Endodermal cell (in vitro differentiated cells): Measurements from ENCODE around the gene RPS21. TPM values are rescaled to one million over a fixed set of nuclear protein-coding genes. Genes with fewer than 3 reads are reported as not detected.

ENCODE experiments used
- DNase-seq: peaks from one replicate; pipeline ENCODE4 v3.0.0-alpha.2; 2017
- H3K27ac ChIP-seq: 2 replicates; pipeline ENCODE4 v1.5.1; 2013; ENCODE audit warnings: mild to moderate bottlenecking, low read depth, low read length, moderate library complexity
- H3K27me3 ChIP-seq: 2 replicates; pipeline ENCODE4 v1.6.1; 2013; ENCODE audit warnings: mild to moderate bottlenecking, low read length, moderate library complexity; ENCODE audit not compliant: insufficient read depth, control insufficient read depth, poor library complexity, severe bottlenecking
- H3K36me3 ChIP-seq: 2 replicates; pipeline ENCODE4 v1.7.0; 2013; ENCODE audit warnings: mild to moderate bottlenecking, low read length, moderate library complexity; ENCODE audit not compliant: control insufficient read depth, insufficient read depth
- H3K4me1 ChIP-seq: one replicate; pipeline ENCODE4 v1.7.0; 2013; ENCODE audit warnings: low read length; ENCODE audit not compliant: control insufficient read depth, insufficient read depth
- H3K4me3 ChIP-seq: 2 replicates; pipeline ENCODE4 v1.5.1; 2013; ENCODE audit warnings: mild to moderate bottlenecking, low read length, moderate library complexity
- H3K9ac ChIP-seq: 2 replicates; pipeline ENCODE4 v1.6.1; 2013; ENCODE audit warnings: mild to moderate bottlenecking, low read length, moderate library complexity; ENCODE audit not compliant: poor library complexity, severe bottlenecking; ENCODE audit errors: extremely low read depth
- H3K9me3 ChIP-seq: 2 replicates; pipeline ENCODE4 v1.6.1; 2013; ENCODE audit warnings: mild to moderate bottlenecking, low read length, moderate library complexity; ENCODE audit not compliant: control insufficient read depth
- H3K27ac Mint-ChIP-seq: 2 replicates; pipeline ENCODE4 v1.8.0; 2020; ENCODE audit warnings: mixed read lengths
- H3K27me3 Mint-ChIP-seq: 2 replicates; pipeline ENCODE4 v1.8.0; 2021; ENCODE audit warnings: mild to moderate bottlenecking, mixed read lengths; ENCODE audit not compliant: insufficient read depth
- H3K36me3 Mint-ChIP-seq: 2 replicates; pipeline ENCODE4 v1.8.0; 2020; ENCODE audit warnings: low read depth, mixed read lengths
- H3K4me1 Mint-ChIP-seq: 2 replicates; pipeline ENCODE4 v1.8.0; 2020; ENCODE audit warnings: mixed read lengths
- H3K4me3 Mint-ChIP-seq: 2 replicates; pipeline ENCODE4 v1.8.0; 2020; ENCODE audit warnings: mild to moderate bottlenecking, moderate library complexity, mixed read lengths
- H3K9me3 Mint-ChIP-seq: 2 replicates; pipeline ENCODE4 v1.8.0; 2020; ENCODE audit warnings: mild to moderate bottlenecking, mixed read lengths
- CTCF ChIP-seq: fragments of 200-600 bp; sonication (generic); conservative IDR thresholded peaks from 2 replicates; pipeline ENCODE4 v1.5.0; 2021; ENCODE audit warnings: antibody characterized with exemption, mild to moderate bottlenecking
- whole genome bisulfite sequencing, 2 experiments: methylation state at CpG; one replicate each; pipeline versions ENCODE4 v1.1.5 to v1.1.7; 2013; ENCODE audit warnings: missing lambda C conversion rate in 2 of 2, mixed read lengths in 1 of 2; ENCODE audit not compliant: insufficient coverage in 1 of 2, insufficient read length in 1 of 2; 5-methylcytosine and 5-hydroxymethylcytosine counted together
- total RNA-seq, 2 donors: library from RNA; stranded (reverse); fragmentation: NEBNext Ultra II Directional in 1 of 2; extraction: Animal tissue kit (Norgen Biotek cat#: 25700) in 1 of 2; gene quantifications; 2 replicates in 1 of 2; 3 replicates in 1 of 2; pipeline ENCODE4 v1.2.1, GENCODE V29; 2021

Gene RPS21
- total RNA-seq, 2 donors from 2014 or later = 1,288 to 1,382 TPM

- TF ChIP-seq CTCF = no peak
- Mint-ChIP-seq H3K27me3 (no peaks in the 10 kb centered on the region), H3K36me3 (peaks cover 3% of the 10 kb centered on the region), H3K4me1 (peaks cover 26% of the 10 kb centered on the region), H3K4me3 (no peak overlapping the region), H3K27ac (no peak overlapping the region), H3K9me3 (no peaks in the 10 kb centered on the region)
- no peaks in the 10 kb centered on the region for H3K27me3 ChIP-seq
- H3K9me3 ChIP-seq = no peaks in the 10 kb centered on the region
- DNase-seq = peak; percentile 47
- 92 to 94% methylated on average over 11 to 25 of the region's 25 CpGs for WGBS, 2 experiments
- no peak overlapping the region for H3K4me3 ChIP-seq
- H3K27ac ChIP-seq = no peak overlapping the region
- peaks cover 30% of the 10 kb centered on the region for H3K36me3 ChIP-seq
- no peak overlapping the region for H3K9ac ChIP-seq
- peaks cover 45% of the 10 kb centered on the region for H3K4me1 ChIP-seq
These were observed 27.3 kb upstream of the RPS21 start for GRCh38 chr20:62359491-62360121.

- no peak for TF ChIP-seq CTCF
- H3K4me3 Mint-ChIP-seq = peak overlapping the region; percentile 17
- H3K9ac ChIP-seq = peak overlapping the region; percentile 82
- H3K36me3 Mint-ChIP-seq = peaks cover 3% of the 10 kb centered on the region
- no peaks in the 10 kb centered on the region for H3K27me3 ChIP-seq
- H3K27me3 Mint-ChIP-seq = no peaks in the 10 kb centered on the region
- peak overlapping the region; percentile 96 for H3K27ac Mint-ChIP-seq
- peak; percentile 87 for DNase-seq
- H3K4me1 Mint-ChIP-seq = peaks cover 27% of the 10 kb centered on the region
- no peaks in the 10 kb centered on the region for H3K9me3 Mint-ChIP-seq
- H3K9me3 ChIP-seq = no peaks in the 10 kb centered on the region
- peak overlapping the region; percentile 81 for H3K27ac ChIP-seq
- peaks cover 23% of the 10 kb centered on the region for H3K36me3 ChIP-seq
- WGBS, 2 experiments = 71 to 78% methylated on average over 11 to 25 of the region's 25 CpGs
- no peak overlapping the region for H3K4me3 ChIP-seq
- peaks cover 46% of the 10 kb centered on the region for H3K4me1 ChIP-seq
These were observed 25.8 kb upstream of the RPS21 start for GRCh38 chr20:62360854-62361798.

GRCh38 chr20:62361799-62362589 is 24.9 kb upstream of the RPS21 start:
- Mint-ChIP-seq H3K27ac (peak overlapping the region; percentile 96), H3K9me3 (no peaks in the 10 kb centered on the region), H3K4me3 (peak overlapping the region; percentile 17), H3K27me3 (no peaks in the 10 kb centered on the region), H3K4me1 (peaks cover 24% of the 10 kb centered on the region), H3K36me3 (peaks cover 3% of the 10 kb centered on the region)
- peak overlapping the region; percentile 82 for H3K9ac ChIP-seq
- peaks cover 38% of the 10 kb centered on the region for H3K4me1 ChIP-seq
- peaks cover 16% of the 10 kb centered on the region for H3K36me3 ChIP-seq
- no peak for TF ChIP-seq CTCF
- H3K9me3 ChIP-seq = no peaks in the 10 kb centered on the region
- peak overlapping the region; percentile 81 for H3K27ac ChIP-seq
- no peak overlapping the region for H3K4me3 ChIP-seq
- DNase-seq = peak; percentile 97
- WGBS, 2 experiments = 72 to 76% methylated on average over 16 to 34 of the region's 34 CpGs
- H3K27me3 ChIP-seq = no peaks in the 10 kb centered on the region
